Measurements from ENCODE around the gene RBFOX1. TPM values are rescaled to one million over a fixed set of nuclear protein-coding genes. Genes with fewer than 3 reads are reported as not detected.

Gene RBFOX1
- total and polyA plus RNA-seq, 10 of the 15 experiments (the other 5 are each of a cell fraction or from before 2014, with no cell fraction given) = 0.87 TPM; not detected in 9

DNA sequence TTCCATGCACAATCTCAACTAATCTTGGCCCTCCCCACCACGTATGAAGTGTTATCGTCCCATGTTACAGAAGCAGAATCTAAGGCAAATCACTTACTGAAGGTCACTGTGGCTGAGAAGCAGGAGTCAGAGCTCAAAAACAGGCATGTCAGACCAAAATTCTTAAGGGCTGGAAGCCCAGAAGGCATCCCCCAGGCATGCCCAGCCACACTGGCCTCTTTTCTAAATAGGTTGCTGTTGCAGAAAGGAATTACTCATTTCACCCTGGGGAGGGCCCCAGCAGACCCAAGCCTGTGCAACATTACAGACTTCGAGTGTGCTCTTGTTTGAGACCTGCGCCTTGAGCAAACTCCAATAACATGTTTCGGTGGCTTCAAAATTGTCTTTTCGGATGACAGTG lies 194.1 kb downstream of the RBFOX1 start (continued):
- TF ChIP-seq, protein P1, sequence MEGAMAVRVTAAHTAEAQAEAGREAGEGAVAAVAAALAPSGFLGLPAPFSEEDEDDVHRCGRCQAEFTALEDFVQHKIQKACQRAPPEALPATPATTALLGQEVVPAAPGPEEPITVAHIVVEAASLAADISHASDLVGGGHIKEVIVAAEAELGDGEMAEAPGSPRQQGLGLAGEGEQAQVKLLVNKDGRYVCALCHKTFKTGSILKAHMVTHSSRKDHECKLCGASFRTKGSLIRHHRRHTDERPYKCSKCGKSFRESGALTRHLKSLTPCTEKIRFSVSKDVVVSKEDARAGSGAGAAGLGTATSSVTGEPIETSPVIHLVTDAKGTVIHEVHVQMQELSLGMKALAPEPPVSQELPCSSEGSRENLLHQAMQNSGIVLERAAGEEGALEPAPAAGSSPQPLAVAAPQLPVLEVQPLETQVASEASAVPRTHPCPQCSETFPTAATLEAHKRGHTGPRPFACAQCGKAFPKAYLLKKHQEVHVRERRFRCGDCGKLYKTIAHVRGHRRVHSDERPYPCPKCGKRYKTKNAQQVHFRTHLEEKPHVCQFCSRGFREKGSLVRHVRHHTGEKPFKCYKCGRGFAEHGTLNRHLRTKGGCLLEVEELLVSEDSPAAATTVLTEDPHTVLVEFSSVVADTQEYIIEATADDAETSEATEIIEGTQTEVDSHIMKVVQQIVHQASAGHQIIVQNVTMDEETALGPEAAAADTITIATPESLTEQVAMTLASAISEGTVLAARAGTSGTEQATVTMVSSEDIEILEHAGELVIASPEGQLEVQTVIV (IDR thresholded peaks at IDR 0.05; ENCODE audit: borderline replicate concordance, partially characterized antibody) = no peak
- TF ChIP-seq, protein P2, sequence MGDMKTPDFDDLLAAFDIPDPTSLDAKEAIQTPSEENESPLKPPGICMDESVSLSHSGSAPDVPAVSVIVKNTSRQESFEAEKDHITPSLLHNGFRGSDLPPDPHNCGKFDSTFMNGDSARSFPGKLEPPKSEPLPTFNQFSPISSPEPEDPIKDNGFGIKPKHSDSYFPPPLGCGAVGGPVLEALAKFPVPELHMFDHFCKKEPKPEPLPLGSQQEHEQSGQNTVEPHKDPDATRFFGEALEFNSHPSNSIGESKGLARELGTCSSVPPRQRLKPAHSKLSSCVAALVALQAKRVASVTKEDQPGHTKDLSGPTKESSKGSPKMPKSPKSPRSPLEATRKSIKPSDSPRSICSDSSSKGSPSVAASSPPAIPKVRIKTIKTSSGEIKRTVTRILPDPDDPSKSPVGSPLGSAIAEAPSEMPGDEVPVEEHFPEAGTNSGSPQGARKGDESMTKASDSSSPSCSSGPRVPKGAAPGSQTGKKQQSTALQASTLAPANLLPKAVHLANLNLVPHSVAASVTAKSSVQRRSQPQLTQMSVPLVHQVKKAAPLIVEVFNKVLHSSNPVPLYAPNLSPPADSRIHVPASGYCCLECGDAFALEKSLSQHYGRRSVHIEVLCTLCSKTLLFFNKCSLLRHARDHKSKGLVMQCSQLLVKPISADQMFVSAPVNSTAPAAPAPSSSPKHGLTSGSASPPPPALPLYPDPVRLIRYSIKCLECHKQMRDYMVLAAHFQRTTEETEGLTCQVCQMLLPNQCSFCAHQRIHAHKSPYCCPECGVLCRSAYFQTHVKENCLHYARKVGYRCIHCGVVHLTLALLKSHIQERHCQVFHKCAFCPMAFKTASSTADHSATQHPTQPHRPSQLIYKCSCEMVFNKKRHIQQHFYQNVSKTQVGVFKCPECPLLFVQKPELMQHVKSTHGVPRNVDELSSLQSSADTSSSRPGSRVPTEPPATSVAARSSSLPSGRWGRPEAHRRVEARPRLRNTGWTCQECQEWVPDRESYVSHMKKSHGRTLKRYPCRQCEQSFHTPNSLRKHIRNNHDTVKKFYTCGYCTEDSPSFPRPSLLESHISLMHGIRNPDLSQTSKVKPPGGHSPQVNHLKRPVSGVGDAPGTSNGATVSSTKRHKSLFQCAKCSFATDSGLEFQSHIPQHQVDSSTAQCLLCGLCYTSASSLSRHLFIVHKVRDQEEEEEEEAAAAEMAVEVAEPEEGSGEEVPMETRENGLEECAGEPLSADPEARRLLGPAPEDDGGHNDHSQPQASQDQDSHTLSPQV (IDR thresholded peaks at IDR 0.05) = no peak
- TF ChIP-seq CBX5 (IDR thresholded peaks at IDR 0.05; ENCODE audit: low read depth) (no peak), ZNF274 (IDR thresholded peaks at IDR 0.05; ENCODE audit: insufficient read depth, insufficient read length) (no peak), POU2F2 (IDR thresholded peaks at IDR 0.05; ENCODE audit: borderline replicate concordance, low read depth, low read length) (no peak), ZNF622 (IDR thresholded peaks at IDR 0.05) (no peak), IKZF1 (conservative IDR thresholded peaks at IDR 0.05) (no peak), SREBF2 (IDR thresholded peaks at IDR 0.05; ENCODE audit: low read length) (no peak), BCL11A (IDR thresholded peaks at IDR 0.05; ENCODE audit: low read depth, low read length) (no peak)

Data from GM12878 (cell line).